ENCODE results near the gene MED10. TPM values are rescaled to one million over a fixed set of nuclear protein-coding genes. Genes with fewer than 3 reads are reported as not detected.

Gene MED10
- total and polyA plus RNA-seq, 2 donors (not counting 1 experiment from before 2014, with no cell fraction given) = 49.9 to 50.9 TPM

- CTCF ChIA-PET = no interaction called here
- Histone ChIP-seq H3K79me2 (ENCODE audit: control insufficient read depth, insufficient read depth, low read length) (peaks cover 30% of the 10 kb centered on the region), H3K9me3 (ENCODE audit: control extremely low read depth in 1 of 3, control insufficient read depth in 2 of 3, insufficient read depth in 1 of 3, low read length in 2 of 3) (no peaks in the 10 kb centered on the region), H2AFZ (ENCODE audit: insufficient read depth, low read depth, low read length, poor library complexity, severe bottlenecking) (peak overlapping the region; percentile 81), H3K4me2 (replicated peaks; ENCODE audit: low read depth, low read length, poor library complexity, severe bottlenecking) (peak overlapping the region; percentile 88), H3K27ac (ENCODE audit: low read length in 2 of 2) (peak overlapping the region in 1 of 2 donors; percentile 76), H3K4me1 (ENCODE audit: control insufficient read depth in 2 of 2, insufficient read depth in 2 of 2, low read length in 2 of 2) (peaks cover 16 to 21% of the 10 kb centered on the region in 2 donors), H3K9ac (ENCODE audit: low read length) (peak overlapping the region; percentile 83), H3K4me3 (ENCODE audit: control extremely low read depth in 1 of 5, extremely low read depth in 1 of 5, insufficient read depth in 1 of 5, low read depth in 2 of 5, low read length in 4 of 5) (peak overlapping the region; percentile 68 to 97 (median 82)), H4K20me1 (ENCODE audit: control insufficient read depth, insufficient read depth, low read length, poor library complexity, severe bottlenecking) (peaks cover 42% of the 10 kb centered on the region), H3K36me3 (replicated peaks in 1 of 2; ENCODE audit: control extremely low read depth in 1 of 2, control insufficient read depth in 1 of 2, extremely low read depth in 1 of 2, insufficient read depth in 2 of 2, low read length in 1 of 2) (peaks cover 16 to 42% of the 10 kb centered on the region in 2 experiments), H3K27me3 (replicated peaks in 1 of 4; ENCODE audit: control extremely low read depth in 1 of 4, control insufficient read depth in 3 of 4, insufficient read depth in 4 of 4, low read length in 3 of 4) (no peaks in the 10 kb centered on the region)
- H3K9me3 Mint-ChIP-seq (ENCODE audit: insufficient read depth) = no peaks in the 10 kb centered on the region
- peak overlapping the region; percentile 95 for H3K27ac Mint-ChIP-seq
- DNase-seq = no peak
- TF ChIP-seq, protein P1, sequence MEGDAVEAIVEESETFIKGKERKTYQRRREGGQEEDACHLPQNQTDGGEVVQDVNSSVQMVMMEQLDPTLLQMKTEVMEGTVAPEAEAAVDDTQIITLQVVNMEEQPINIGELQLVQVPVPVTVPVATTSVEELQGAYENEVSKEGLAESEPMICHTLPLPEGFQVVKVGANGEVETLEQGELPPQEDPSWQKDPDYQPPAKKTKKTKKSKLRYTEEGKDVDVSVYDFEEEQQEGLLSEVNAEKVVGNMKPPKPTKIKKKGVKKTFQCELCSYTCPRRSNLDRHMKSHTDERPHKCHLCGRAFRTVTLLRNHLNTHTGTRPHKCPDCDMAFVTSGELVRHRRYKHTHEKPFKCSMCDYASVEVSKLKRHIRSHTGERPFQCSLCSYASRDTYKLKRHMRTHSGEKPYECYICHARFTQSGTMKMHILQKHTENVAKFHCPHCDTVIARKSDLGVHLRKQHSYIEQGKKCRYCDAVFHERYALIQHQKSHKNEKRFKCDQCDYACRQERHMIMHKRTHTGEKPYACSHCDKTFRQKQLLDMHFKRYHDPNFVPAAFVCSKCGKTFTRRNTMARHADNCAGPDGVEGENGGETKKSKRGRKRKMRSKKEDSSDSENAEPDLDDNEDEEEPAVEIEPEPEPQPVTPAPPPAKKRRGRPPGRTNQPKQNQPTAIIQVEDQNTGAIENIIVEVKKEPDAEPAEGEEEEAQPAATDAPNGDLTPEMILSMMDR (IDR thresholded peaks at IDR 0.05) = no peak
- no peak for TF ChIP-seq EZH2 (IDR thresholded peaks at IDR 0.05; ENCODE audit: borderline replicate concordance, insufficient read depth, low read depth, low read length, poor library complexity, severe bottlenecking)
- intact Hi-C loops (cut with micrococcal nuclease) = loop anchor here (5.0 to 10.0 kb wide), 2 partner anchors 105 to 367 kb away; no protein-coding TSS in a partner anchor
- POLR2A ChIA-PET = no interaction called here
- peaks cover 34% of the 10 kb centered on the region for H3K4me1 Mint-ChIP-seq
- H3K4me3 Mint-ChIP-seq = peak overlapping the region; percentile 95
- peaks cover 1% of the 10 kb centered on the region for H3K27me3 Mint-ChIP-seq
- WGBS (ENCODE audit: insufficient coverage) = 37% methylated on average over 6 of the region's 6 CpGs
- ATAC-seq (ENCODE audit: low read depth) = no peak
Measured at GRCh38 chr5:6377582-6377904, 804 bp downstream of the MED10 start.

GRCh38 chr5:6376974-6377520 lies 1.3 kb downstream of the MED10 start:
- H3K9me3 ChIP-seq (ENCODE audit: control extremely low read depth in 1 of 3, control insufficient read depth in 2 of 3, insufficient read depth in 1 of 3, low read length in 2 of 3) = no peaks in the 10 kb centered on the region
- peaks cover 46% of the 10 kb centered on the region for H4K20me1 ChIP-seq (ENCODE audit: control insufficient read depth, insufficient read depth, low read length, poor library complexity, severe bottlenecking)
- peak overlapping the region; percentile 88 for H3K4me2 ChIP-seq (replicated peaks; ENCODE audit: low read depth, low read length, poor library complexity, severe bottlenecking)
- H3K27ac Mint-ChIP-seq = peak overlapping the region; percentile 95
- no peaks in the 10 kb centered on the region for H3K27me3 ChIP-seq (replicated peaks in 1 of 4; ENCODE audit: control extremely low read depth in 1 of 4, control insufficient read depth in 3 of 4, insufficient read depth in 4 of 4, low read length in 3 of 4)
- H3K4me1 ChIP-seq (ENCODE audit: control insufficient read depth in 2 of 2, insufficient read depth in 2 of 2, low read length in 2 of 2) = peaks cover 16 to 21% of the 10 kb centered on the region in 2 donors
- H3K9ac ChIP-seq (ENCODE audit: low read length) = peak overlapping the region; percentile 83
- CTCF ChIA-PET = interaction anchor here (1.1 kb wide), 1 partner anchor 368 kb away, joined by 3 read pairs; no protein-coding TSS in a partner anchor
- H3K4me3 Mint-ChIP-seq = peak overlapping the region; percentile 95
- peaks cover 17 to 47% of the 10 kb centered on the region in 2 experiments for H3K36me3 ChIP-seq (replicated peaks in 1 of 2; ENCODE audit: control extremely low read depth in 1 of 2, control insufficient read depth in 1 of 2, extremely low read depth in 1 of 2, insufficient read depth in 2 of 2, low read length in 1 of 2)
- no peaks in the 10 kb centered on the region for H3K27me3 Mint-ChIP-seq
- POLR2A ChIA-PET = interaction anchor here (0.6 kb wide), 1 partner anchor 106 kb away, joined by 4 read pairs; no protein-coding TSS in a partner anchor
- H3K4me1 Mint-ChIP-seq = peaks cover 34% of the 10 kb centered on the region
- WGBS (ENCODE audit: insufficient coverage) = 73% methylated on average over 8 of the region's 11 CpGs
- DNase-seq (no peak), ATAC-seq (ENCODE audit: low read depth) (no peak)
- intact Hi-C loops (cut with micrococcal nuclease) = loop anchor here (5.0 to 10.0 kb wide), 2 partner anchors 105 to 368 kb away; no protein-coding TSS in a partner anchor
- no peak overlapping the region for H2AFZ ChIP-seq (ENCODE audit: insufficient read depth, low read depth, low read length, poor library complexity, severe bottlenecking)
- peaks cover 30% of the 10 kb centered on the region for H3K79me2 ChIP-seq (ENCODE audit: control insufficient read depth, insufficient read depth, low read length)
- peak overlapping the region in 1 of 2 donors; percentile 76 for H3K27ac ChIP-seq (ENCODE audit: low read length in 2 of 2)
- TF ChIP-seq, protein P1 (IDR thresholded peaks at IDR 0.05) = no peak
- no peak for TF ChIP-seq EZH2 (IDR thresholded peaks at IDR 0.05; ENCODE audit: borderline replicate concordance, insufficient read depth, low read depth, low read length, poor library complexity, severe bottlenecking)
- no peaks in the 10 kb centered on the region for H3K9me3 Mint-ChIP-seq (ENCODE audit: insufficient read depth)
- H3K4me3 ChIP-seq (ENCODE audit: control extremely low read depth in 1 of 5, extremely low read depth in 1 of 5, insufficient read depth in 1 of 5, low read depth in 2 of 5, low read length in 4 of 5) = peak overlapping the region in 4 of 5 experiments; percentile 68 to 89 (median 80)
